Epithelial cell of alveolus of lung (primary cell): ENCODE measurements around the gene SPTAN1. TPM values are rescaled to one million over a fixed set of nuclear protein-coding genes. Genes with fewer than 3 reads are reported as not detected.

Experiments used
- total RNA-seq: library from RNA; depleted of rRNA; stranded (reverse); fragments of >200 nt; gene quantifications from 2 replicates; pipeline ENCODE4 v1.2.1, GENCODE V29; 2015

The SPTAN1 gene
- total RNA-seq: 178 and 200 TPM in 2 replicates

DNA sequence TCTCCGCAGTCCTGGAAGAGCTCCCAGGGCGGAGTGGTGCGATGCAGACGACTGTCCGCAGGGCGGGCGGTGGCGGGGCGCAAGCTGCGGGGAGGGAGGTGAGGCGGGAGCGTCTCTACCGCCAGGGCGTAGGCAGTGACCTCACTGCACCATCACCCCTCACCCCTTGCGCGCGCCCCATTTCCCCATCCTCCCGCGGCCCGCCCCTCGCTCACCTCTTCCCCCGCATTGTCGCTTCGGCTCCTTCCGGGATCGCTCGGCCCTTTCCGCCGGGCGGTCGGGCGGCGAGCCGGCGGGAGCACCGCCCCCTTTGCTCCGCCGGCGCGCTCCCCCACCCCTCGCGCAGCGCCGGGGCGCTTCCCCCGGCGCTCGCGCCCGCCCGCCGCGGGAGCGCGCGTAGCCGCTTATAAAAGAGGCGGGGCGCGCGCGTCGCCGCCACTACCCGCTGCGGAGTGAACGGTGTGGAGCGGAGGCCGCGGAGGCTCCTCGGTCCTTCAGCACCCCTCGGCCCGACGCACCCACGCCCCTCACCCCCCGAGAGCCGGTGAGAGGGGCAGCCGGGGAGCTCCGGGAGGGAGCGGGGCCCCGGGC, at the start of gene SPTAN1:
SPTAN1 (plus strand) TSS at position 435 of the 591 bp plus-strand sequence. CDS start 14,154 bp downstream, outside the sequence.

DNA sequence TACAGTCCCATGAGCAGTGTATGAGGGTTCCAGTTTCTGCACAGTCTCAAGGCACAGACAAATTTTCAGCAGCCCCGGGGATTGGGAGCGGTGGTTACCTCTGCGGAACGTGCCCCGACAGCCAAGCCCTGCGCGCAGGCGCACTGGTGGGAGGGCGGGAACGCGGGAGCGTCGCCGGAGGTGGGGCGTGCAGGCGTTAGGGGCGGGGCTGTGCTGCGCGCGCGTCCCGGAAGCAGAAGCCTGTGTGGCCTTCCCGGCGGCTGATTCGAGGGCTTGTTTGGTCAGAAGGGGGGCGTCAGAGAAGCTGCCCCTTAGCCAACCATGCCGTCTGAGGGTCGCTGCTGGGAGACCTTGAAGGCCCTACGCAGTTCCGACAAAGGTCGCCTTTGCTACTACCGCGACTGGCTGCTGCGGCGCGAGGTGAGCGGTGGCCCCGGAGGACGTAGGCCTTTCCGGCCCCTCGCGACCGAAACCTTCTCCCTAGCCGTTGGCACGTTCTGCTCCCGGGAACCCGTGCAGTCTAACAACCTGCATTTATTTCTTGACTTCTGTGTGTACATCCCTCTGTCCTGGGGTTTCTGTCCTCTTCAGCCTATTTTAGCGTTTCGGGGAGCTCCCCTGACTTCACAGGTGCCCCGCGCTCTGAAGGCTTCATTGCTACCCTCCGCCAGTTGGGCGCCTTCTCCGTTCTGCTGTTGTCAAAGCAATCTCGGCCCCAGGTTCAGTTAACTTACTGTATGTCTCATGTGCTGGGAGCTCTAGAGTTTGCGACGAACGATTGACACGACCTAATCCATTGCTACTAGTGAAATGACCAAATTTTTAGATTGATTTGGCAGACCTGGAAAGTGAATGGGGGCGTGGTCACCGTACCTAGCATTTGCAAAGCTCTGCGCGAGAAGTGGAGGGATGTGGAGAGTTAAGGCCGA, 47.6 kb upstream of the SPTAN1 start, which contains the start of gene GLE1:
GLE1 (plus strand) TSS at position 235 of the 929 bp plus-strand sequence; CDS start at position 322, 87 bp downstream.

DNA sequence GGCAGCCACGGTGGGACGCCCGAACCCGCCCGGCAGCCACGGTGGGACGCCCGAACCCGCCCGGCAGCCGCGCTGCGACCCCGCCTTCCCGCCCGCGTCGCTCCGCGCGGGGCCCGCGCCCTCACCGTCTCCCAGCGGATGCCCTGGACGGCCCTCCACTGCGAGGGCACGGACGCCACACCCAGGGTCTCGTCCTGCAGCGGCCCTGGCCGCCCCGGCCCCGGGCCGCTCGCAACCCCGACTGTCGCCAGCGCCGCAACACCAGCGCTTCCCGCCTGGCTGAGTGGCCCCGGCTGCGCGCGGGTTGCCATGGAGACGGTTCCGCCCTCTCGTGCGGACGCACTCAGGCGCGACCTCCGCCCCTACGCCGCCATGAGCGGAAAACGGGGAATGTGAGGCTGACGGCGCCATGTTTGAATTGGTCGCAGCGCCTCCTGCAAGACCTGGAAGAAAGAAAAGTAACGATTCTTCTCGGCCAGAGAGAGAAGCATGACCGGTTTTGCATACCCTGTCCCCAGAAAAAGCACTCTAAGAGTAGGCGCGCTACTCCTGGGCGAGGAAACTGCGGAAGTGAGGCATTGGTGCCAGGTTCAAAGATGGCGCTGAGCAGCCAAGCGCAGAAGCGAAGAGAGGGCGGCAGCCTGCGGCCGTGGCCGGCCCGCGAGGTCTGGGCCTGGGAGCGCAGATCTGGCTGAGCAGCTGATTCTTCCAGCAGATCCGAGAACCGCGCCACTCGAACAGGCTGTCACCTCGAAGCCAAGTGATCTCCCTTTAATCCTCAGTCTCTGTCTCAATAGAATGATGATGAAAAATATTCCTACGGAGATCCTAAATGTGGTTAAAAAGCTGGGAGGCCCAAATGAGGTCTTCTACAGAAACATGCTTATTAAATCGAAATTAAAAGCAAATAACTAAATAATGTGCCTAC, 104.3 kb downstream of the SPTAN1 start, which contains the start of gene DYNC2I2:
DYNC2I2 (minus strand) TSS at position 432 of the 928 bp plus-strand sequence; CDS start at position 311, 121 bp downstream.

Other genes with a start within 250 kb of the SPTAN1 start
- gene TRUB2, start 230.1 kb upstream of the SPTAN1 start, total RNA-seq: 12.9 and 20.2 TPM in 2 replicates
- 34.3 and 59.9 TPM in 2 replicates for gene COQ4, start 229.7 kb upstream of the SPTAN1 start, total RNA-seq
- gene SLC27A4, start 212.1 kb upstream of the SPTAN1 start, total RNA-seq: 16.4 and 26.8 TPM in 2 replicates
- gene URM1, start 181.2 kb upstream of the SPTAN1 start, total RNA-seq: 37.8 and 39.4 TPM in 2 replicates
- 99.9 and 144 TPM in 2 replicates for gene CERCAM, start 131.7 kb upstream of the SPTAN1 start, total RNA-seq
- gene ODF2, start 96.6 kb upstream of the SPTAN1 start, total RNA-seq: 14.3 and 25.5 TPM in 2 replicates
- 27.0 and 27.8 TPM in 2 replicates for gene GLE1, start 47.9 kb upstream of the SPTAN1 start, total RNA-seq
- 33.4 and 73.4 TPM in 2 replicates for gene DYNC2I2, start 104.3 kb downstream of the SPTAN1 start, total RNA-seq
- 180 and 256 TPM in 2 replicates for gene SET, start 136.6 kb downstream of the SPTAN1 start, total RNA-seq
- 3.0 and 4.8 TPM in 2 replicates for gene PKN3, start 149.9 kb downstream of the SPTAN1 start, total RNA-seq
- 54.7 and 68.9 TPM in 2 replicates for gene ZDHHC12, start 171.5 kb downstream of the SPTAN1 start, total RNA-seq
- 20.2 and 56.1 TPM in 2 replicates for gene ZER1, start 219.3 kb downstream of the SPTAN1 start, total RNA-seq
- 9.7 and 20.6 TPM in 2 replicates for gene TBC1D13, start 234.7 kb downstream of the SPTAN1 start, total RNA-seq